Epithelial cell of proximal tubule (primary cell): Measurements from ENCODE around the gene TTC27. TPM values are rescaled to one million over a fixed set of nuclear protein-coding genes. Genes with fewer than 3 reads are reported as not detected.
"Not testable (repeated sequence)": the region's sequence is repeated elsewhere in the genome, so short reads cannot be mapped to it uniquely, and the experiment has no call there.

ENCODE experiments used
- DNase-seq: peaks from one replicate; pipeline ENCODE4 v3.0.0-alpha.2; 2011; ENCODE audit warnings: low read depth
- H3K4me3 ChIP-seq: 2 replicates; pipeline ENCODE4 v1.5.1; 2011; ENCODE audit warnings: low read depth, mild to moderate bottlenecking, low read length
- total RNA-seq: library from RNA; depleted of rRNA; stranded (reverse); fragments of >200 nt; gene quantifications from 2 replicates; pipeline ENCODE4 v1.2.3, GENCODE V29; 2015
- TF ChIP-seq, protein P1 (sequence below): conservative IDR thresholded peaks from 2 replicates; pipeline ENCODE4 v1.5.1; 2012; ENCODE audit warnings: low read depth, mild to moderate bottlenecking, low read length

The TTC27 gene
- total RNA-seq, 1 donor from 2014 or later = 17.9 TPM

DNA sequence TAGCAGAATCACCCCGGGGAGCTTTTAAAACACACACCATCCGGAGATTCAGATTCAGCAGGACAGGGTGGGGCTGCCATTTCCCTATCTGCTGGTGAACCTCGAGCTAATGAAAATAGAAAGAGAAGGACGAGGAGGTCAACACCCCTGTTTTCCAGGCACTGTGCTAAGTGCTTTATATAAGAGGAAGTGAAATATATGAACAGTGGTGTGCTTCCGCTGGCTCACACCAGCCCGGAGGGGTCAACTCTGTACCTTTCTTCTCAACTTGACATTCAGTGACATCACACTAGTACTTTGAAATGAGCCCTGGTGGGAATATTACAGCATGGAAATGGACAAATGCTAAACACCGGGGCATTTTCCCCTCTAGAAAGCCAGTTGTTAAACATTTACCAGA lies 210.6 kb downstream of the TTC27 start:
- TF ChIP-seq, protein P1, sequence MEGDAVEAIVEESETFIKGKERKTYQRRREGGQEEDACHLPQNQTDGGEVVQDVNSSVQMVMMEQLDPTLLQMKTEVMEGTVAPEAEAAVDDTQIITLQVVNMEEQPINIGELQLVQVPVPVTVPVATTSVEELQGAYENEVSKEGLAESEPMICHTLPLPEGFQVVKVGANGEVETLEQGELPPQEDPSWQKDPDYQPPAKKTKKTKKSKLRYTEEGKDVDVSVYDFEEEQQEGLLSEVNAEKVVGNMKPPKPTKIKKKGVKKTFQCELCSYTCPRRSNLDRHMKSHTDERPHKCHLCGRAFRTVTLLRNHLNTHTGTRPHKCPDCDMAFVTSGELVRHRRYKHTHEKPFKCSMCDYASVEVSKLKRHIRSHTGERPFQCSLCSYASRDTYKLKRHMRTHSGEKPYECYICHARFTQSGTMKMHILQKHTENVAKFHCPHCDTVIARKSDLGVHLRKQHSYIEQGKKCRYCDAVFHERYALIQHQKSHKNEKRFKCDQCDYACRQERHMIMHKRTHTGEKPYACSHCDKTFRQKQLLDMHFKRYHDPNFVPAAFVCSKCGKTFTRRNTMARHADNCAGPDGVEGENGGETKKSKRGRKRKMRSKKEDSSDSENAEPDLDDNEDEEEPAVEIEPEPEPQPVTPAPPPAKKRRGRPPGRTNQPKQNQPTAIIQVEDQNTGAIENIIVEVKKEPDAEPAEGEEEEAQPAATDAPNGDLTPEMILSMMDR = no peak
- DNase-seq = no peak
- no peak overlapping the region for H3K4me3 ChIP-seq

DNA sequence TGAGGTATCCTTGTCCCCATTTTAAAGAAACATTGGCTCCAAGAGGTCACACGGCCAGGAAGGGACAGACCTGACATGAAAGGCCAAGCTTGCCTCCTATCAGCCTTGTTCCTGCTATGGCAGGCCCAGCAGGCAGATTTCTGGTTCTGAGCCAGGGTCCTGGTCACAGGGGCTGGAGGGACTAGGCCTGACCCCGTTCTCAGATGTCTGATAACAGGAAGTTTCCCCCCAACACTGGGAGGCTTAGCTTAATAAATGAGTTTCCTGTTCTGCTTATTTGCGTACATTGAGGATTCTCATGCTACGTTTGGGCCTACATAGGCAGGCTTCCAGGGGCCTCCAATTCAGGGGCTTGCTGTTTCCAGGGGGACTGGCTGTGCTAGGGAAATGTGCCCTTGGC lies 211.1 kb downstream of the TTC27 start:
- TF ChIP-seq, protein P1 = no peak
- DNase-seq = no peak
- no peak overlapping the region for H3K4me3 ChIP-seq

DNA sequence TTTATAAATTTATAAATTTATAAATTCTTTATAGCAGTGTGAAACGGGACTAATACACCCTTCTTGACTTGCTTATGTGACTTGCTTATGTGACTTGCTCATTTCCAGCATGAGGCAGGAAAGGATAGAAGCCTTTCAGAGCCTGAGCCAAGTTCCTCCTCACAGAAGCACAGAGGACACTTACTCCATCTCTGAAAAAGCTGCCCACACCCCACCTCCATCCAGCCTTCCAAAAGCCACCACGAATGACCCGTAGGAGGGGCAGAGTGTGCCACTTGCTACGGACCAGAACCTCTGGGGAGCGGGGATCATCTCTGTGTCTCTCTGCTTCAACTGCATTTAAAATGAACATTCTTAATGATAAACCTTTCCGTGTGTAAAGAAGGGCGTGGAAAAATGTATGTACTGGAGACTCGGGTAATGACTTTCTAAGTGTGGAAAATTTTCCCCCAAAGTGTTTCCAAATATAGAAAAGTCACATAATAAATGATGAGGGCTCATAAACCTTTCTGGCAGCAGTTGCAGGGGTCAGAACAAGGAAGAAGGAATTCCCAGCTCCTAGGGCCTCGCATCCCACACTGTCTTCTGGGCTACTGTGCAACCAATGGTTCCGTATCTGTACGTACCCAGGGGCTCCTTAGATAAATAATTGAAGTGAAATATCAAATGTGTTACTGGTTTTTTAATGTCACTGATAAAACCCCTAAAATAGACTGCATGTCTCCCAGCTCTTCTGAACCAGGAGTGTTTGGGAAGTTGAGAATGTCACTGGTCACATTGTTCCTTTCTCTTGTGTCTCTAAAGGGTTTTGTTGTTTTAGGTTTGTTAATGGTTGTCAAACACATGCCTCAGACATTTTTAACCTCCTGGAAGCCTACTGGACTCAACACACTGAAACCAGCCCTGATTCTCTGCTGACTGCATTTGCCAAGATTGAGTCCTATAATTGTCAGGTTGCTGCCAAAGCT lies 214.4 kb downstream of the TTC27 start:
- no peak overlapping the region for H3K4me3 ChIP-seq
- TF ChIP-seq, protein P1 = no peak
- DNase-seq = no peak

DNA sequence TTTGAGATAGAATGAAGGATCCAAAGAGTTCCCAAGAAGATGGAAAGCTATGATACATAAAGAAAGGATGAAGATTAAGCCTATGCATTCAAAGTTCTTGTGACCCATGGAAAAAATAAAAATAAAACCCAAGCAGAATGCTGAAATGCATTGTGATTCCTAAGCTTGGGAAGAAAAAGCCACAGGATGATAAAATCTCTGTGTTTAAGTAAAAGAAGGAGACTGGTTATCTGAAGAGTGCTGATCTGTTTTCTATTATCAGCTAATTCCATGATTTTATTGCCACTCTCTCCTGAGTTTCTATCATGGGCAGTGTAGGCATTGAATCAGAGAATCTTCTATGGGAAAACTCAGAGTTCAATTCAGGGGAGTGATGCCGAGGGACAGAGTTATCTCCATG lies 215.8 kb downstream of the TTC27 start:
- no peak for DNase-seq
- H3K4me3 ChIP-seq = no peak overlapping the region
- TF ChIP-seq, protein P1 = no peak

DNA sequence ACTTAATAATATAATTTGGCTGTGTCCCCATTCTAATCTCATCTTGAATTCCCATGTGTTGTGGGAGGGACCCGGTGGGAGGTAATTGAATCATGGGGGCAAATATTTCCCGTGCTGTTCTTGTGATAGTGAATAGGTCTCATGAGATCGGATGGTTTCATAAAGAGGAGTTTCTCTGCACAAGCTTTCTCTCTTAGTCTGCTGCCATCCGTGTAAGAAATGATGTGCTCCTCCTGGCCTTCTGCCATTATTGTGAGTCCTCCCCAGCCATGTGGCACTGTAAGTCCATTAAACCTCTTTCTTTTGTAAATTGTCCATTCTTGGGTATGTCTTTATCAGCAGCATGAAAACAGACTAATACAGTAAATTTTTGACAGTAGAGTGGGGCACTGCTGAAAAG lies 216.4 kb downstream of the TTC27 start:
- no peak overlapping the region for H3K4me3 ChIP-seq
- no peak for DNase-seq
- TF ChIP-seq, protein P1 = no peak

DNA sequence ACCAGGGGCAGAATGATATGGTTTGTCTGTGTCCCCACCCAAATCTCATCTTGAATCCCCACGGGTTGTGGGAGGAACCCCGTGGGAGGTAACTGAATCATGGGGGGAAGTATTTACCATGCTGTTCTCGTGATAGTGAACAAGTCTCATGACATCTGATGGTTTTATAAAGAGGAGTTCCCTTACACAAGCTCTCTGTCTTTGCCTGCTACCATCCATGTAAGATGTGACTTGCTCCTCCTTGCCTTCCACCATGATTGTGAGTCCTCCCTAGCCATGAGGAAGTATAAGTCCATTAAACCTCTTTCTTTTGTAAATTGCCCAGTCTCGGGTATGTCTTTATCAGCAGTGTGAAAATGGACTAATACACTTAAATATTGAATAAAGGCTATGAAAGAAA lies 218.4 kb downstream of the TTC27 start:
- H3K4me3 ChIP-seq, DNase-seq: not testable (repeated sequence)

DNA sequence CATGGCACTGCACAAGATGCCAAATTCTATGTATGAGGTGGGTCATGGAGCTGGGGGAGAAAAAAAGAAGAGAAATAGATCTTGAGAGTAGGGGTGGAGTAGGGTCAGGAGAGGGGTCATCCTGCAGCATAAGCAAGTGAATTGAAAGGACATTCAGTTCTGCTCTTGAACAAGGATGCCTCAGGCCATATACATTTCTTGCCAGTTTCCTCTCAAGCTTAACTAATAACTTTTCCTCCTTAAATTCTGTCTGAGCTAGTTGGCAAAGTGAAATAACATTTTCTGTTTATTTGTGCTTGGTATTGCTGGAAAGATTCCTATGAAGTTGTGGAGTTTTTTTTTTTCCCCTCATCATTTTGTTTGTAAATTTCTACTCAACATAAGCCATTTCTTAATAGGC lies 219.9 kb downstream of the TTC27 start:
- TF ChIP-seq, protein P1 = no peak

More for the DNA sequence above, 219.9 kb downstream of the TTC27 start:
- H3K4me3 ChIP-seq = no peak overlapping the region
- DNase-seq = no peak
